ENCODE measurements around the gene NATD1. TPM values are rescaled to one million over a fixed set of nuclear protein-coding genes. Genes with fewer than 3 reads are reported as not detected.
A peak's percentile ranks its signal among the peaks of the same experiment; 100 is the strongest.

NATD1 gene, protein sequence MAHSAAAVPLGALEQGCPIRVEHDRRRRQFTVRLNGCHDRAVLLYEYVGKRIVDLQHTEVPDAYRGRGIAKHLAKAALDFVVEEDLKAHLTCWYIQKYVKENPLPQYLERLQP
- total RNA-seq: 1.5 and 1.7 TPM in 2 replicates

DNA sequence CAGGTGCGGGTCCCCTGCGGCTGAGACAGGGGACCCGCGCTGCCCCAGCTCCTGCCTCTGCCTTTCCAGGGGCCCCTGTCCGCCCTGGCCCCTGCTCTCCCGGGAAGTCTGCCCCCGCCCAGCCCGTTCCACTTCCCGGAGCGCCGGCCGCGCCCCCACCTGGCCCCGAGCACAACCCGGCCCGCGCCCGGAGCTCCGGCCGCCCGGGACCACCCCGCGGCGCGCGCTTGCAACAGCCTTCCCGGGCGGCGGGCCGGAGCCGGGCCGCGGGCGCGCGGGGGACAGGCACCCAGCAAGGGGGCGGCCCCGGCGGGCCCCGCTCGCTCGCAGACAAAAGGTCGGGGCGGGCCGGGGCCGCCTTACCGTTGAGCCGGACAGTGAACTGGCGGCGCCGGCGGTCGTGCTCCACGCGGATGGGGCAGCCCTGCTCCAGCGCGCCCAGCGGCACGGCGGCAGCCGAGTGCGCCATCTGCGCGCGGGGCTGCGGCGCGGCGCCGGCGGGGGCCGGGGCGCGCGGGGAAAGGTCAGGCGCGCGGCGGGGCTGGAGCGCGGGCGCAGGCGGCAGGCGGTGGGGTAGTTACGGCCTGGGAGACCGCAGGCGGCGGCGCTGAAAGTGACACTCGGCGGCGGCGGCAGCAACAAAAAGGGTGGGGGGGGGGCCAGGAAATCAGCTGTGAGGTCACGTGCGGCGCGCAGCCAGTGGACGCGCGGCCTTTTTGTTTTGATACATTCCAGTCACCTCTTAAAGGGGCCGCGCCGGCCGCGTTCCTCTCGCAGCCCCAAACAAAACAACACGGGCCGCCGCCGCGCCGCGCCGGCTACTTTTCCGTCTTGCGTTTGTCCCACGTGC, at the start of gene NATD1:
Gene NATD1 (minus strand): TSS at position 615 of the 850 bp plus-strand sequence. CDS start 146 bp downstream, at position 469.
- ATAC-seq (ENCODE audit: low read depth): peak; percentile 78
- TF ChIP-seq, protein P1, sequence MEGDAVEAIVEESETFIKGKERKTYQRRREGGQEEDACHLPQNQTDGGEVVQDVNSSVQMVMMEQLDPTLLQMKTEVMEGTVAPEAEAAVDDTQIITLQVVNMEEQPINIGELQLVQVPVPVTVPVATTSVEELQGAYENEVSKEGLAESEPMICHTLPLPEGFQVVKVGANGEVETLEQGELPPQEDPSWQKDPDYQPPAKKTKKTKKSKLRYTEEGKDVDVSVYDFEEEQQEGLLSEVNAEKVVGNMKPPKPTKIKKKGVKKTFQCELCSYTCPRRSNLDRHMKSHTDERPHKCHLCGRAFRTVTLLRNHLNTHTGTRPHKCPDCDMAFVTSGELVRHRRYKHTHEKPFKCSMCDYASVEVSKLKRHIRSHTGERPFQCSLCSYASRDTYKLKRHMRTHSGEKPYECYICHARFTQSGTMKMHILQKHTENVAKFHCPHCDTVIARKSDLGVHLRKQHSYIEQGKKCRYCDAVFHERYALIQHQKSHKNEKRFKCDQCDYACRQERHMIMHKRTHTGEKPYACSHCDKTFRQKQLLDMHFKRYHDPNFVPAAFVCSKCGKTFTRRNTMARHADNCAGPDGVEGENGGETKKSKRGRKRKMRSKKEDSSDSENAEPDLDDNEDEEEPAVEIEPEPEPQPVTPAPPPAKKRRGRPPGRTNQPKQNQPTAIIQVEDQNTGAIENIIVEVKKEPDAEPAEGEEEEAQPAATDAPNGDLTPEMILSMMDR (IDR thresholded peaks at IDR 0.05): no peak
- Mint-ChIP-seq H3K4me3 (peak within 1 kb of the TSS; percentile 82), H3K27ac (peak within 1 kb of the TSS; percentile 76), H3K27me3 (no peaks in the 10 kb centered on the region), H3K9me3 (no peaks in the 10 kb centered on the region), H3K36me3 (ENCODE audit: low read depth) (no peaks in the 10 kb centered on the region), H3K4me1 (peaks cover 21% of the 10 kb centered on the region)
- POLR2A ChIA-PET: interaction anchor here (0.6 to 2.7 kb wide), 7 partner anchors 22 to 1008 kb away, joined by 3 to 10 read pairs (median 3); no protein-coding TSS in a partner anchor
- intact Hi-C loops (cut with micrococcal nuclease): loop anchor here (1.0 kb wide), 5 partner anchors 22 to 210 kb away; partner anchors contain the start of genes DHRS7B, TMEM11 and USP22
- DNase-seq: peak; percentile 65
- CTCF ChIA-PET: no interaction called here

DNA sequence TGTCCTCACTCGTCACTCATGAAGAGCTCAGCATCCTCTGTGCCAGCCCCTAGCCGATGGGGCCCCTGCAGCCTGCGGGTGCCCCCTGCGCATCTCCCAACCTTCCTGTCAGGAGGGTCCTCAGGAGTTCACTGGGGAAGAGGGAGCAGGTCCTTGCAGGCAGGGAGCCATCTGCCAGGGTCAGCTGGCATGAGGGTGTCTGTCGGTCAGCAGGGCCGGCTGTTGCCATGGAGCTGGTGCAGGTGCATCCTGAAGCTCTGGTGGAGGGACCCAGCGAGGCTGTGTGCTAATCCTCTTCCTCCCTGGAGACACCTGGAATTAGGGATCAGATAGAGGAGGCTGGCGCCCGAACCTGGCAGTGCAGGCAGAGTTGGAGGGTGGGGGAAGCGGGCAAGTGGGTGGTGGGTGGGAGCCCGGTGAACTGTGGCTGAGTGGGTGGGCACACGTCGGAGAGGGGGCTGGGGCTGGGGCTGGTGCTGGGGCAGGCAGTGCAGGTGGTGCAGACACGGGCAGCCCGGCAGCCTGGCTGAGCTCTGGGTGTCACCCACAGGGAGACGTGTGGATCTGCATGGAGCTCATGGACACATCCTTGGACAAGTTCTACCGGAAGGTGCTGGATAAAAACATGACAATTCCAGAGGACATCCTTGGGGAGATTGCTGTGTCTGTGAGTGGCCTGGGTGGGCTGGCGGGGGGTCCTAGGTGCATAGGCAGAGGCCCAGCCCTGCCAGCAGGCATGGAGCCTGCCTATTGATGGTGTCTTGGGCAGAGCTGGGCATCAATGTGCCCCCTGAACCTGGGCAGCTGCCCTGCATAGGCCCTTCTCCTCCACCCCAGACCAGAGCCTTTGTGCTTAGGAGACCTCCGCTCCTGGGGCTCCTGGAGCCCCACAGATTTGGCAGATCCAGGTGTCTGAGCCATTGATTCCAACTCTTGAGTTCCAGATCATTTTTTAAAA, 48.7 kb upstream of the NATD1 start:
- no peak overlapping the region for H3K27ac Mint-ChIP-seq
- ATAC-seq (ENCODE audit: low read depth) (no peak), DNase-seq (no peak)
- peaks cover 72% of the 10 kb centered on the region for H3K36me3 Mint-ChIP-seq (ENCODE audit: low read depth)
- no peaks in the 10 kb centered on the region for H3K4me1 Mint-ChIP-seq
- no peaks in the 10 kb centered on the region for H3K27me3 Mint-ChIP-seq
- intact Hi-C loops (cut with micrococcal nuclease): no loop called here
- TF ChIP-seq, protein P1 (IDR thresholded peaks at IDR 0.05): no peak
- H3K4me3 Mint-ChIP-seq: no peak overlapping the region
- ChIA-PET CTCF (interaction anchor here (1.0 to 1.5 kb wide), 2 partner anchors 22 to 211 kb away, joined by 3 read pairs; no protein-coding TSS in a partner anchor), POLR2A (no interaction called here)
- no peaks in the 10 kb centered on the region for H3K9me3 Mint-ChIP-seq

DNA sequence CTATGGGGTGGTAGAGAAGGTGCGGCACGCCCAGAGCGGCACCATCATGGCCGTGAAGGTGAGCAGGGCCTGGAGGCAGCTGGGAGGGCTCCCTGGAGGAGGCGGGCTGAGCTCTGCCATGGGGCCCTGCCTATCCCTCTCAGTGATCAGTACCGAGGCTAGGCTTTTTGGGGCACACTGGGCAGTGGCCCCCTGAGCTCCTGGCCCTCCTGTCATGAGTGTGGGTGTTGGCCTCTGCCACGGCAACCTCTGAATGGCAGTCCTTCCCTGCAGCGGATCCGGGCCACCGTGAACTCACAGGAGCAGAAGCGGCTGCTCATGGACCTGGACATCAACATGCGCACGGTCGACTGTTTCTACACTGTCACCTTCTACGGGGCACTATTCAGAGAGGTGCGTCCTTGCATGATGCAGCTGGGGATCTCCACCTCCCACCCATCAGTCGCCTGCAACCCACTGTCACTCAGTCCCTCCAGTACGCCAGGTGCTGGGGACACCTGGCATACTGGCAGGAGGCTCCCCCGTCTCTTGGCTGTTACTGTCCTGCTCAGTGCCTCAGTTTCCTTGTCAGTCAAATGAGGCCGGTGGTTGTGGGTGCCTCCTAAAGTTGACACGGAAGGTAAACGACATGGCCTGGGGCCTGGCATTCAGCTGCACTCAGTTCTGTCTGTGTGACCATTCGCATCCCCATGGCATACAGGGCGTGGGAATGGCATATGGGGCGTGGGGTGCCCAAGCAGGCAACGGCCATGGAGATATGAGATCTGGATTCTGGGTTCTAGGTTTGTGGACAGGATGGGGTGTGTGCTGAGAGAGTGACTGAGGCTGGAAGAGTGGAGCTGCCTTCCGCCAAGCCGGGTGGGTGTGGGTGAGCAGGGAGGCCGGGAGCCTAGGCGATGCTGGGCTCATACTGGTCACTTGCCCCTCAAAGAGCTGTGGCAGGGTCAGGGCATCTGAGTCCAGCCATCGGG, 47.7 kb upstream of the NATD1 start:
- H3K4me1 Mint-ChIP-seq: no peaks in the 10 kb centered on the region
- TF ChIP-seq, protein P1 (IDR thresholded peaks at IDR 0.05): no peak
- DNase-seq: no peak
- ChIA-PET CTCF (interaction anchor here (1.0 kb wide), 1 partner anchor 21 kb away, joined by 3 read pairs; no protein-coding TSS in a partner anchor), POLR2A (no interaction called here)
- H3K27ac Mint-ChIP-seq: no peak overlapping the region
- no peaks in the 10 kb centered on the region for H3K27me3 Mint-ChIP-seq
- ATAC-seq (ENCODE audit: low read depth): no peak
- H3K9me3 Mint-ChIP-seq: no peaks in the 10 kb centered on the region
- no peak overlapping the region for H3K4me3 Mint-ChIP-seq
- peaks cover 67% of the 10 kb centered on the region for H3K36me3 Mint-ChIP-seq (ENCODE audit: low read depth)
- intact Hi-C loops (cut with micrococcal nuclease): no loop called here

DNA sequence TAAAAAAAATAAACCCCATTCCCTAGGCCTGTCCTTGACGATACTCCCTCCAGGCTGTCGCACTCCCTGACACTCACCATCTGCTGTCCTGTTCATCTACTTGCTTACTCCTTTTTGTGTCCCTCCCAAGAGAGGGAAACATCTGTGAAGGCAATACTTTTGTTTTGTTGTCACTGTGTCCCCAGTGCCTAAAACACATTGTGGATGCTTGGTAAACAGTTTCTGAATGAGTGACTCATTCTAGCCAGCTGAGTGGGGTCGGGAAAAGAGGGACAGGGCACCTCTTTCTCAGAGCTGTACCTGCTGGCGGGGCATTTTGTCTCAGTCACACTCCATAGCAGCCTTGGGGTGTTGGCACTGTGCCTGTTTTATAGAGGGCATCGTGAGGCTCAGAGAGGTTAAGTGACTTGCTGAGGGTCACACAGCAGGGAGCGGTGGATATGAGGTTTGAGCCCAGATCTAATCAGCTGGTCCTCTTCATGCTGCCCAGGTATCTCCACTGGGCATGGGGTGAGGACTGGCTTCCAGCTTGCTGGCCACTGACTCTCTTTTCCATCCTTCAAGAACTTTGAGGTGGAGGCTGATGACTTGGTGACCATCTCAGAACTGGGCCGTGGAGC, 46.9 kb upstream of the NATD1 start:
- TF ChIP-seq, protein P1 (IDR thresholded peaks at IDR 0.05): no peak
- H3K4me1 Mint-ChIP-seq: peaks cover under 1% of the 10 kb centered on the region
- no peak overlapping the region for H3K4me3 Mint-ChIP-seq
- no peak overlapping the region for H3K27ac Mint-ChIP-seq
- ChIA-PET POLR2A (no interaction called here), CTCF (no interaction called here)
- intact Hi-C loops (cut with micrococcal nuclease): no loop called here
- peaks cover 60% of the 10 kb centered on the region for H3K36me3 Mint-ChIP-seq (ENCODE audit: low read depth)
- ATAC-seq (ENCODE audit: low read depth) (no peak), DNase-seq (no peak)
- no peaks in the 10 kb centered on the region for H3K9me3 Mint-ChIP-seq
- H3K27me3 Mint-ChIP-seq: no peaks in the 10 kb centered on the region
